Testis (tissue), 3 donors: Measurements from ENCODE around the gene AGTR1. TPM values are rescaled to one million over a fixed set of nuclear protein-coding genes. Genes with fewer than 3 reads are reported as not detected.

Source experiments
- DNase-seq: peaks from one replicate; pipeline ENCODE4 v3.0.0-alpha.2; 2019
- H3K27ac ChIP-seq, 2 donors: fragments of 200-600 bp; sonication (generic); one replicate each; pipeline ENCODE4 v1.5.1; 2019
- H3K27me3 ChIP-seq: fragments of 200-600 bp; sonication (generic); one replicate; pipeline ENCODE4 v1.5.1; 2019
- H3K36me3 ChIP-seq: fragments of 200-600 bp; sonication (generic); one replicate; pipeline ENCODE4 v1.5.1; 2017; ENCODE audit warnings: low read depth; ENCODE audit errors: missing control alignments
- H3K4me1 ChIP-seq: fragments of 200-600 bp; sonication (generic); one replicate; pipeline ENCODE4 v1.5.1; 2019
- H3K4me3 ChIP-seq, 2 donors: fragments of 200-600 bp; sonication (generic); one replicate each; pipeline ENCODE4 v1.5.1; 2017 to 2019
- H3K9me3 ChIP-seq: fragments of 200-600 bp; sonication (generic); one replicate; pipeline ENCODE4 v1.5.1; 2017
- POLR2A ChIP-seq: fragments of 450-650 bp; IDR thresholded peaks from one replicate; pipeline ENCODE4 v1.6.1; 2017; ENCODE audit warnings: antibody characterized with exemption, mild to moderate bottlenecking, moderate library complexity
- WGBS, 2 donors: methylation state at CpG; one replicate each; pipeline ENCODE4 v1.1.5; 2018; 5-methylcytosine and 5-hydroxymethylcytosine counted together
- intact Hi-C: fragments of 100-400 bp; cut with DNase I; formaldehyde crosslinking; loops from one replicate; pipeline ENCODE4 v1.15.1; 2023; ENCODE audit warnings: low total_unique reads
- polyA plus RNA-seq: library from polyadenylated mRNA; stranded (reverse); fragments of 350-450 nt; fragmentation: Illumina TruSeq; extraction: RNeasy Lipid Tissue Mini Kit (QIAGEN cat#74804); gene quantifications from one replicate; pipeline ENCODE4 v1.2.3, GENCODE V29; 2014; ENCODE audit warnings: low read depth, low replicate concordance; ENCODE audit not compliant: insufficient read depth
- small RNA-seq, 2 donors: library from RNA; depleted of rRNA; stranded (forward); fragments of <200 nt; gene quantifications; one replicate each; pipeline ENCODE3, GENCODE V24; 2016
- total RNA-seq, 2 donors: library from RNA; depleted of rRNA; stranded (reverse); fragments of >200 nt; gene quantifications; one replicate each; pipeline ENCODE4 v1.2.3, GENCODE V29; 2016
- TF ChIP-seq, protein P1 (sequence below), 3 experiments: fragments of 450-650 bp in 2 of 3; fragments of 200-600 bp in 1 of 3; sonication (generic) in 1 of 3; IDR thresholded peaks; one replicate each; pipeline ENCODE4 v1.5.1; 2016 to 2019; ENCODE audit warnings: antibody characterized with exemption in 3 of 3, mild to moderate bottlenecking in 2 of 3, moderate library complexity in 1 of 3

AGTR1 gene
- total and polyA plus RNA-seq, 3 donors from 2014 or later = 4.4 to 7.6 (median 4.8) TPM

DNA sequence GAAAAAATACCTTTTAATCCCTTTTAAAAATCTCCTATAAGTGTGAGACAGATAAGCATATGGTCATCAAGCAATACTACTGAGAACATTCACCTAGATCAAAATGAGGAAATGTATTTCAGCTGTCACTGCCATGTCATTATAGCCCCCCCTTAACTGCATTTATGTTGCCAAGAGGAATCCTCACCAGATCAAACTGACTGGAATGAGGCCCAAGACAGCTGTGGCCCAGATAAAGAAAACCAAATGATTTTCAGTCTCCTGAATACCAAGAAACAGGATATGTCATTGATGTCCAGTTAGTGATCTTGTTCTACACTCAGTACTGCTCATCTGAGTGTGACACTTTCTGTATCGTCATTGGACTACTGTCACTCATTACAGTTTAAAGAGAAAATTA lies 94.8 kb downstream of the AGTR1 start:
- intact Hi-C loops = no loop called here
- Histone ChIP-seq H3K27ac (no peak overlapping the region), H3K36me3 (no peaks in the 10 kb centered on the region), H3K9me3 (no peaks in the 10 kb centered on the region), H3K4me1 (no peaks in the 10 kb centered on the region), H3K27me3 (no peaks in the 10 kb centered on the region), H3K4me3 (no peak overlapping the region)
- no peak for TF ChIP-seq POLR2A
- TF ChIP-seq, protein P1, sequence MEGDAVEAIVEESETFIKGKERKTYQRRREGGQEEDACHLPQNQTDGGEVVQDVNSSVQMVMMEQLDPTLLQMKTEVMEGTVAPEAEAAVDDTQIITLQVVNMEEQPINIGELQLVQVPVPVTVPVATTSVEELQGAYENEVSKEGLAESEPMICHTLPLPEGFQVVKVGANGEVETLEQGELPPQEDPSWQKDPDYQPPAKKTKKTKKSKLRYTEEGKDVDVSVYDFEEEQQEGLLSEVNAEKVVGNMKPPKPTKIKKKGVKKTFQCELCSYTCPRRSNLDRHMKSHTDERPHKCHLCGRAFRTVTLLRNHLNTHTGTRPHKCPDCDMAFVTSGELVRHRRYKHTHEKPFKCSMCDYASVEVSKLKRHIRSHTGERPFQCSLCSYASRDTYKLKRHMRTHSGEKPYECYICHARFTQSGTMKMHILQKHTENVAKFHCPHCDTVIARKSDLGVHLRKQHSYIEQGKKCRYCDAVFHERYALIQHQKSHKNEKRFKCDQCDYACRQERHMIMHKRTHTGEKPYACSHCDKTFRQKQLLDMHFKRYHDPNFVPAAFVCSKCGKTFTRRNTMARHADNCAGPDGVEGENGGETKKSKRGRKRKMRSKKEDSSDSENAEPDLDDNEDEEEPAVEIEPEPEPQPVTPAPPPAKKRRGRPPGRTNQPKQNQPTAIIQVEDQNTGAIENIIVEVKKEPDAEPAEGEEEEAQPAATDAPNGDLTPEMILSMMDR (IDR thresholded peaks at IDR 0.05) = no peak
- no peak for DNase-seq
- WGBS, 2 donors = 86 to 96% methylated on average over 1 of the region's 1 CpG

Small RNAs within 50 kb of the gene (small RNA-seq; reads per million reads assigned to genes)
- 0 reads per million in 2 donors for gene RPL38P1

Other genes with a start within 250 kb of the AGTR1 start
- gene CPB1, start 129.9 kb downstream of the AGTR1 start, total RNA-seq = 1 to 10 TPM; 1.4 to 1.7 TPM
- 2.3 TPM for gene CPB1, start 129.9 kb downstream of the AGTR1 start, polyA plus RNA-seq
- 1 to 10 TPM in 1 of 2 donors, under 1 TPM in 1; 0.71 to 6.4 TPM for gene CPA3, start 167.4 kb downstream of the AGTR1 start, total RNA-seq
- gene CPA3, start 167.4 kb downstream of the AGTR1 start, polyA plus RNA-seq = 4.6 TPM